ENCODE measurements around the gene ETV3L.

DNA sequence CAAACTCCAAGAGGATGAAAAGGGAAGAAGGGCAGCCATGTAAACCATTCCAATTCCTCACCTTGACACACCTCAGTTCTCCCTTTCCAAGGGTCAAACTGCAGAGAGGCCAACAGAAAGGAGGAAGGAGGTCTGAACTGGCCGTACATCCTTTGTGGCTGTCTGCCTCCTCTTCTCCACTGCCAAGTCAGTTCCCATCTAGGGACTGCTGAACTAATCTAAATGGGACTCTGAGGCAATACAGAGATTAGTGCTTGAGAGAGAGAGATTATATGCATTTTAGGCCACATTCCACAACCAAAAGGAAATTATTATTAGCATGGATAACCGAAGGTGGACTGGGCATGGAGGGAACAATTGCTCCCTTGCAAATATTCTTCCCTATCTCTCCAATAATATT is 56.8 kb downstream of the ETV3L start:
- TF ChIP-seq EZH2 (IDR thresholded peaks at IDR 0.05; ENCODE audit: insufficient read depth, poor library complexity, severe bottlenecking) (no peak), EZH2phosphoT487 (IDR thresholded peaks at IDR 0.05; ENCODE audit: insufficient read depth, low read depth) (no peak)

All from GM23248 (cell line).